T47D (cell line): ENCODE measurements around the gene ATP1A2.

Experiments used
- DNase-seq, 2 experiments: peaks; one replicate each; pipeline versions ENCODE4 v3.0.0 to v3.0.0-alpha.2; 2011 to 2012; ENCODE audit warnings: low read depth in 1 of 2, low spot score in 1 of 2
- JUND ChIP-seq: IDR thresholded peaks from 2 replicates; pipeline ENCODE4 v1.6.1; 2012; ENCODE audit warnings: low read depth
- in situ Hi-C: cut with HindIII; loops from 2 replicates; pipeline ENCODE4 v1.10.0; 2016; ENCODE audit warnings: low sequenced_read_pairs, low pct_unique_long_range_greater_than_20kb

The ATP1A2 gene

DNA sequence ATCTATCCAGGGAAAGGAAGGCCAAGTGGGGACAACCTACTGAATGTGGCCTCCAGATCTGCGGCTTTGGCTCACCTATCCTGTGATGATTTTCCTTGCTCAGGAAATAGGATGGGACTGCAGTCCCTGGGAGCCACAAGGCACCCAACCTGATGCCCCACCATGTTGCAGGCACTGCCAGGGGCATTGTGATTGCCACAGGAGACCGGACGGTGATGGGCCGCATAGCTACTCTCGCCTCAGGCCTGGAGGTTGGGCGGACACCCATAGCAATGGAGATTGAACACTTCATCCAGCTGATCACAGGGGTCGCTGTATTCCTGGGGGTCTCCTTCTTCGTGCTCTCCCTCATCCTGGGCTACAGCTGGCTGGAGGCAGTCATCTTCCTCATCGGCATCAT lies 11.8 kb downstream of the ATP1A2 start:
- TF ChIP-seq JUND, result no peak
- DNase-seq, result no peak
- in situ Hi-C loops, result no loop called here

DNA sequence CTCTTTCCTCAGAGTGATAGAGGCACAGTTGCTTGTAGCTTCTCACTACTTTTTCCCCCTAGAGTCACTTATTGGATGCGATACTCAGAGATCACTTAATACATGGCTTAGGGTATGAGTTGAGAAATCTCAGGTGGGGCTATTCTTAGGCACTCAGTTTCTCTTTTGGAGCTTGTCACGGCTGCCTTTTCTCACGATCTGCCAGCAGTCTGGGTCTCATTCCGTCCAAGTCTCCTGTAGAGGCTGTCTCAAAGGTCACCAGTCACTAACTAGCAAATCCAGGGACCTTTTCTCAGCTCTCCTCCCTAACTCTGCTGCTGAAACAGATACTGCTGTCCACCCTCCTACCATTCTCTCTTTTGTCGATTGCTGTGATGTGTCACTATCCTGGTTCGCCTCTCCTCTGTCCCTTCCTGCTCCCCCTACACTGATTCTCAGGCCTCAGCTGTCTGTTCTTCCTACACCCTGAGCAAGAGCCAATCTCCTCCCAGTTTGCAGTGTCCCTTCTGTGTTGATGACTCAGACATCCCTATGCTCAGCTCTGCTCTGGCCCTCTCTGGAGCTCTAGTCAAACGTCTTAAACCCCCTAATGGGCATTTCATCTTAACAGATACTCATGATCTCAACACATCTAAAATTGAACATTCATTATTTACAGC lies 12.4 kb downstream of the ATP1A2 start:
- DNase-seq, result no peak
- no peak for TF ChIP-seq JUND
- in situ Hi-C loops, result no loop called here

- DNase-seq, result no peak
- in situ Hi-C loops, result no loop called here
- no peak for TF ChIP-seq JUND
Measured at GRCh38 chr1:160128636-160129035, 13.1 kb downstream of the ATP1A2 start.

DNA sequence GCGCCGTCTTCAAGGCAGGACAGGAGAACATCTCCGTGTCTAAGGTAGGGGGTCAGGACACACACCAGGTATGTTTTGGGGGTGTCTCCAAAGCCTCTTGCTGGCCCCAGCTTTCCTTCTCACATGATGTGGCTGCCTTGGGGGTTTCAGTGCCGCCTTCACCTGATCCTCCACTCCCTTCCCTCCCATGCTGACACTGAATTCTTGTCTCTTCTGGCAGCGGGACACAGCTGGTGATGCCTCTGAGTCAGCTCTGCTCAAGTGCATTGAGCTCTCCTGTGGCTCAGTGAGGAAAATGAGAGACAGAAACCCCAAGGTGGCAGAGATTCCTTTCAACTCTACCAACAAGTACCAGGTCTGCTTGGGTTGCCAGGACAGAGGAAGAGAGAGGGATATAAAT lies 13.5 kb downstream of the ATP1A2 start:
- in situ Hi-C loops, result no loop called here
- DNase-seq, result no peak
- no peak for TF ChIP-seq JUND

DNA sequence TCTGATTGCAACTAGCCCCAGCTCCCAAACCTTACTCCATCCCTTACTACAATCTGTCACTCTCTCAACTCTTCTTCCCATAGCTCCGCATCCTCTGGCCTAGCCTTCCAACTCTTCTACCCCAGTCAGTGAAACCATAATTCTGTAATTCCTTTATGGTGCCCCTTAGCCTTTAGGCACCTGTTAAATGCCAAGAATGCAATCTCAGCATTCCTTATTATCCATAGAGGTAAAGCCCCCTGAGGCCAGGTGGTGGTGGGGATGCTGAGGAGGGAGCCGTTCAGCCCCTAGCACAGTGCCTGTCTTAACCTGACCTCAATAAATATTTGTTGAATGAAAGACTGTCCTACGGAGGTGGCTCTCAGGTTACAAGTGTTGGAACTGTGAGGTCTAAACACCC lies 14.0 kb downstream of the ATP1A2 start:
- no peak for TF ChIP-seq JUND
- in situ Hi-C loops, result no loop called here
- no peak for DNase-seq

DNA sequence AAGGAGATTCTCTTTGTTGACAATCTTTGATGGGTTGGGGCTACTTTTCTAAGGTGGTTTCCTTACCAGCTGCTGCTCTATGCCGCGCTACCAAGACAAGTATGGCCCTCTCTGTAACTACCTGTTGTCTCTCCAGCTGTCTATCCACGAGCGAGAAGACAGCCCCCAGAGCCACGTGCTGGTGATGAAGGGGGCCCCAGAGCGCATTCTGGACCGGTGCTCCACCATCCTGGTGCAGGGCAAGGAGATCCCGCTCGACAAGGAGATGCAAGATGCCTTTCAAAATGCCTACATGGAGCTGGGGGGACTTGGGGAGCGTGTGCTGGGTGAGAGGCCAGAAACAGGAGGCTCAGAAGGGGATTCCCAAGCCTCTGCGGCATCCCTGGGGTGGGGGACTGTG lies 14.4 kb downstream of the ATP1A2 start:
- no peak for DNase-seq
- no peak for TF ChIP-seq JUND
- in situ Hi-C loops, result no loop called here

DNA sequence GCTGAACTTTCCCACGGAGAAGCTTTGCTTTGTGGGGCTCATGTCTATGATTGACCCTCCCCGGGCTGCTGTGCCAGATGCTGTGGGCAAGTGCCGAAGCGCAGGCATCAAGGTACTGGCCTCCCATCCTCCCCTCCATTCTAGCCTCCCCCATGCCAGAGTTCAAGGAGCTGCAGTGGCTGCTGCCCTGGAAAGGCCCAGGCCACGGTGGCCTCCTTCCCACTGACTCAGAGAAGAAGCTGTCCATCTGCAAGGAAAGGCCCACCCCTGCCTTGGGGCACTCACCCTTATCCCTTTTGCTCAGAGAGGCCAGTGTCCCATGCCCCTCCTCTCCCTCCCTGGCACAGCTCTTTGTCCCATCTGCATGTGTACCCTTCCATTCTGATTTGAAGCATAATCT lies 14.9 kb downstream of the ATP1A2 start:
- TF ChIP-seq JUND, result no peak
- in situ Hi-C loops, result no loop called here
- no peak for DNase-seq

DNA sequence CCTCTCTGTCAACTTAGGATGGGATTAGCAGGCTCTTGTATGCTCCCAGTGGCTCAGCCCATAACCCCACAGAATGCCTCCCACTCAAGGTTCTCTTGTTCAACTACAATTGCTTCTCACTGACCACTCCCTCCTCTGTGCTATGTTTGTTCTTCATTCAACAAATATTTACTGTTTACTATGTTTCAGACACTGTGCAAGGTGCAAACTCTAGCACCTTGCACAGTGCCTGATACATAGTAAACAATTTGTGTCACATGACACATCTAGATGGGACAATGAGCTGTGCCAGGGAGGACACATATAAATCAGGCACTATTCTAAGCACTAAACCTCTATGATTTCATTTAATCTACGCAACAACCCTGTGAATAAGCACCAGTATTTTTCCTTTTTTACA lies 15.4 kb downstream of the ATP1A2 start:
- in situ Hi-C loops, result no loop called here
- peak in 1 of 2 experiments; percentile 53 for DNase-seq
- TF ChIP-seq JUND, result no peak

DNA sequence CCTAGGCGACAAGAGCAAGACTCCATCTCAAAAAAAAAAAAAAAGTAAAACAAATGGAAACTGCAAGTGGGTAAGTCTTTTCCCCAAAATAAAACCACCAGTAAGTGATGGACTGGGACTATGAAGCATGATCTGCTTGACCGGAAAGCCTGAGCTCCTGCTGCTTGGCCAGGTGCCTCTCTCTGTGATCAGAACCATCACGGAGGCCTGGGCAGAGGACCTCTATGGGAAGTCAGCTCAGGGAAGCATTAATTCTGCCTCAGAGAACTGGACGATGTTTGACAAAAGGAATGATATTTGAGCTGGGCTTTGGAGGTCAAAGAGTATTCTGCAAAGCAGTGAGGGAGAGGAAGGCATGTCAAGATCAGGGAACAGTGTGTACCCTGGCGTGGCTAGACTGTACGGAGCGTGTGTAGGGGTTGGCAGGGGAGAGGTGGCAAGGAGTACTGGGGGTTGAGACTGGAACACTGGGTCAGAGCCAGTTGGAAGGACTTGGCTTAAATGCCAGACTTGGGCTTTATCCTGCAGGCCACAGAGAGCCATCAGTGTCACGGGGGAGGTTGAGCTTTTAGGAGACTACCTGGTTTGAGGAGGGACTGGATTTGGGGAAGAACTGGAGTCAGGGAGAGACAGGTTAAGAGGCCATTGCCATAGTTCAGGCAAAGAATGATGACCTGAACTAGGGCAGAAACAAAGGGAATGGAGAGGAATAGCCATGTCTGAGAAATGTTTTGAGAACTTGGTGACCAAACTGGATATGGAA lies 16.4 kb downstream of the ATP1A2 start:
- in situ Hi-C loops, result no loop called here
- DNase-seq, result no peak
- no peak for TF ChIP-seq JUND

- no peak for DNase-seq
- TF ChIP-seq JUND, result no peak
Measured at GRCh38 chr1:160133990-160134770, 18.6 kb downstream of the ATP1A2 start.

GRCh38 chr1:160134791-160135572 lies 19.4 kb downstream of the ATP1A2 start:
- in situ Hi-C loops, result no loop called here
- no peak for DNase-seq
- TF ChIP-seq JUND, result no peak

More at GRCh38 chr1:160133990-160134770, 18.6 kb downstream of the ATP1A2 start:
- in situ Hi-C loops, result no loop called here

- in situ Hi-C loops, result no loop called here
- TF ChIP-seq JUND, result no peak
- no peak for DNase-seq
Measured at GRCh38 chr1:160136121-160136925, 20.8 kb downstream of the ATP1A2 start.
